GM12878 (cell line): Measurements from ENCODE around the gene GLRX5. TPM values are rescaled to one million over a fixed set of nuclear protein-coding genes. Genes with fewer than 3 reads are reported as not detected.

ENCODE experiments used
- ATAC-seq: fragments of 200-7000 bp; cut with Tn5 transposase; 3 replicates; pipeline ENCODE4 v1.9.1; 2020; ENCODE audit warnings: mild to moderate bottlenecking, moderate library complexity
- BruUV-seq: library from RNA; stranded (reverse); fragments of 400-500 nt; replicated peaks from 2 replicates; lab custom pipeline; 2021; lab: Mats Ljungman, UMichigan
- CTCF ChIA-PET: fragments of 300-600 bp; sonication (Branson Sonifier 250); formaldehyde crosslinking; extraction: SDS; loops from one replicate; lab custom pipeline; 2021; ENCODE audit warnings: inconsistent platforms; lab: Yijun Ruan, JAX
- POLR2A ChIA-PET: fragments of 350-600 bp; formaldehyde crosslinking; extraction: SDS; loops from one replicate; lab custom pipeline; 2021; ENCODE audit warnings: inconsistent platforms; lab: Charles Lee
- RAD21 ChIA-PET: fragments of 300-600 bp; sonication (Branson Sonifier 250); formaldehyde crosslinking; loops from one replicate; lab custom pipeline; 2023; ENCODE audit warnings: antibody characterized with exemption; ENCODE audit not compliant: unreplicated experiment; lab: Charles Lee
- SMC1A ChIA-PET: fragments of 300-600 bp; sonication (Branson Sonifier 250); formaldehyde crosslinking; loops from one replicate; lab custom pipeline; 2023; ENCODE audit not compliant: unreplicated experiment, uncharacterized antibody; lab: Charles Lee
- DNase-seq: peaks from one replicate; pipeline ENCODE4 v3.0.0-alpha.2; 2011; ENCODE audit warnings: low read depth, low spot score
- FAIRE-seq: peaks from 3 replicates; lab custom pipeline; 2011; peaks lifted over from hg19 to GRCh38; lab: Jason Lieb, UNC
- H2AFZ ChIP-seq: 2 replicates; pipeline ENCODE4 v1.6.0; 2011; ENCODE audit warnings: low read depth, low read length, control low read depth; ENCODE audit not compliant: control insufficient read depth
- H3K27ac ChIP-seq: 2 replicates; pipeline ENCODE4 v1.5.1; 2011; ENCODE audit warnings: control low read depth; ENCODE audit not compliant: control insufficient read depth, insufficient read depth
- H3K27me3 ChIP-seq, 2 experiments: replicated peaks in 1 of 2; 2 replicates each; pipeline versions ENCODE4 v1.6.0 to v1.6.1; 2011; ENCODE audit warnings: low read length in 1 of 2; ENCODE audit not compliant: control insufficient read depth in 2 of 2, insufficient read depth in 2 of 2
- H3K36me3 ChIP-seq, 2 experiments: 2 replicates each; pipeline ENCODE4 v1.5.1; 2011; ENCODE audit warnings: low read length in 1 of 2; ENCODE audit not compliant: control insufficient read depth in 2 of 2, insufficient read depth in 2 of 2
- H3K4me1 ChIP-seq: 2 replicates; pipeline ENCODE4 v1.6.1; 2011; ENCODE audit warnings: mild to moderate bottlenecking, low read length, moderate library complexity, mixed read lengths; ENCODE audit not compliant: control insufficient read depth, insufficient read depth
- H3K4me2 ChIP-seq: 2 replicates; pipeline ENCODE4 v1.6.0; 2011; ENCODE audit warnings: control low read depth; ENCODE audit not compliant: control insufficient read depth, insufficient read depth
- H3K4me3 ChIP-seq: fragments of 200-600 bp; sonication (generic); 2 replicates; pipeline ENCODE4 v1.5.1; 2016
- H3K79me2 ChIP-seq: 2 replicates; pipeline ENCODE4 v1.6.0; 2011; ENCODE audit warnings: low read length; ENCODE audit not compliant: control insufficient read depth, insufficient read depth
- H3K9ac ChIP-seq: 2 replicates; pipeline ENCODE4 v1.8.0; 2011; ENCODE audit warnings: low read length, control low read depth, mixed read lengths; ENCODE audit not compliant: control insufficient read depth, insufficient read depth
- H3K9me3 ChIP-seq: replicated peaks from 3 replicates; pipeline ENCODE4 v1.5.1; 2011; ENCODE audit warnings: mild to moderate bottlenecking, low read length; ENCODE audit not compliant: control insufficient read depth, insufficient read depth
- H4K20me1 ChIP-seq: 2 replicates; pipeline ENCODE4 v1.6.0; 2011; ENCODE audit not compliant: control insufficient read depth, insufficient read depth
- CEBPZ ChIP-seq: fragments of 150-350 bp; IDR thresholded peaks from 2 replicates; pipeline ENCODE4 v1.6.1; 2016; ENCODE audit warnings: low read depth, low read length
- MLLT1 ChIP-seq: fragments of 450-650 bp; IDR thresholded peaks from 2 replicates; pipeline ENCODE4 v1.6.1; 2016; ENCODE audit warnings: mild to moderate bottlenecking
- TBL1XR1 ChIP-seq: IDR thresholded peaks from 2 replicates; pipeline ENCODE4 v1.6.1; 2012; ENCODE audit warnings: low read depth, low read length, improper control_type of control experiment
- ZBTB40 ChIP-seq: fragments of 450-650 bp; IDR thresholded peaks from 2 replicates; pipeline ENCODE4 v1.6.1; 2016; ENCODE audit warnings: mild to moderate bottlenecking, moderate library complexity, borderline replicate concordance
- WGBS: methylation state at CpG from one replicate; pipeline ENCODE4 v1.1.6; 2016; ENCODE audit warnings: low lambda C conversion rate; ENCODE audit not compliant: insufficient replicate concordance, insufficient coverage; ENCODE audit errors: missing lambda C conversion rate; 5-methylcytosine and 5-hydroxymethylcytosine counted together
- in situ Hi-C: fragments of 300-500 bp; cut with MboI; formaldehyde crosslinking; loops from 9 replicates; pipeline ENCODE4 v1.14.3; 2018; ENCODE audit warnings: mixed read lengths
- intact Hi-C: fragments of 100-400 bp; cut with micrococcal nuclease; formaldehyde crosslinking; loops from one replicate; pipeline ENCODE4 v1.14.2; 2022; ENCODE audit not compliant: unreplicated experiment
- polyA plus RNA-seq, 11 experiments: library from polyadenylated mRNA; depleted of rRNA in 4 of 11; unstranded in 6 of 11; stranded (reverse) in 5 of 11; fragments of >200 nt; fragmentation: Nextera tagmentation in 4 of 11; fragmentation: Illumina TruSeq in 1 of 11; extraction: Ambion mirVana in 4 of 11; extraction: Trizol in 1 of 11; gene quantifications; 1 replicate in 1 of 11; 2 replicates in 10 of 11; pipeline versions ENCODE4 v1.2.1 to v1.2.3, GENCODE V29; 2011 to 2016; ENCODE audit warnings: inconsistent platforms in 2 of 11, missing spikeins in 2 of 11, low read depth in 1 of 11
- total RNA-seq, 4 experiments: library from RNA; depleted of rRNA in 3 of 4; stranded (reverse); fragments of >200 nt in 3 of 4; fragmentation: Illumina TruSeq in 1 of 4; extraction: Trizol in 1 of 4; gene quantifications; 2 replicates each; pipeline versions ENCODE4 v1.2.1 to v1.2.3, GENCODE V29; 2013 to 2021

The GLRX5 gene
- total and polyA plus RNA-seq, 10 of the 15 experiments (the other 5 are each of a cell fraction or from before 2014, with no cell fraction given) = 12.8 to 139 (median 55.4) TPM

- SMC1A ChIA-PET = interaction anchor here (1.0 to 1.5 kb wide), 4 partner anchors 21 to 354 kb away, joined by 3 to 4 read pairs (median 4); no protein-coding TSS in a partner anchor
- Histone ChIP-seq H3K4me3 (peak overlapping the region; percentile 25; the same call in 1 of the 2 replicates), H3K27ac (no peak overlapping the region), H3K4me1 (peaks cover 8% of the 10 kb centered on the region; the same call in 1 of the 2 replicates), H3K4me2 (peak overlapping the region; percentile 15), H3K27me3 (no peaks in the 10 kb centered on the region), H4K20me1 (0 out of 2 replicates have a peak, but pooled peaks cover 2% of the 10 kb centered on the region), H3K36me3 (no peaks in the 10 kb centered on the region), H3K9ac (no peak overlapping the region), H3K79me2 (peaks cover 68% of the 10 kb centered on the region), H3K9me3 (no peaks in the 10 kb centered on the region), H2AFZ (no peak overlapping the region)
- intact Hi-C loops (loop anchor here (10.0 kb wide), 1 partner anchor 384 kb away; the partner anchor contains the start of gene DICER1), in situ Hi-C loops (no loop called here)
- no peak for FAIRE-seq
- no TSS peak for BruUV-seq
- no peak for ATAC-seq
- POLR2A ChIA-PET = no interaction called here
- DNase-seq = no peak
- CTCF ChIA-PET = interaction anchor here (1.0 to 12.1 kb wide), 4 partner anchors 10 to 112 kb away, joined by 3 to 118 read pairs (median 6); no protein-coding TSS in a partner anchor
- 84% methylated on average over 14 of the region's 14 CpGs for WGBS
- TF ChIP-seq ZBTB40 = peak; percentile 89
- peak; percentile 65 for TF ChIP-seq MLLT1
- no peak for TF ChIP-seq TBL1XR1
- no peak for TF ChIP-seq CEBPZ
- RAD21 ChIA-PET = no interaction called here
These were observed 4.1 kb downstream of the GLRX5 start for GRCh38 chr14:95538801-95539509.
